Transverse colon (tissue), 4 donors: ENCODE data around the gene TXNDC12. TPM values are rescaled to one million over a fixed set of nuclear protein-coding genes. Genes with fewer than 3 reads are reported as not detected.
"Not testable (repeated sequence)": the region's sequence is repeated elsewhere in the genome, so short reads cannot be mapped to it uniquely, and the experiment has no call there.

Experiments used
- DNase-seq: peaks from one replicate; pipeline ENCODE4 v3.0.0-alpha.2; 2019
- H3K27ac ChIP-seq, 4 donors: fragments of 200-600 bp; sonication (generic); 2 replicates each; pipeline ENCODE4 v1.5.1; 2016 to 2018; ENCODE audit warnings: inconsistent platforms in 4 of 4
- H3K27me3 ChIP-seq: fragments of 200-600 bp; sonication (generic); 2 replicates; pipeline ENCODE4 v1.5.1; 2017; ENCODE audit warnings: inconsistent platforms
- H3K36me3 ChIP-seq, 4 donors: fragments of 200-600 bp; sonication (generic); 2 replicates each; pipeline ENCODE4 v1.5.1; 2017 to 2019; ENCODE audit warnings: inconsistent platforms in 4 of 4
- H3K4me1 ChIP-seq, 4 donors: fragments of 200-600 bp; sonication (generic); 2 replicates each; pipeline ENCODE4 v1.5.1; 2017 to 2020; ENCODE audit warnings: inconsistent platforms in 4 of 4
- H3K4me3 ChIP-seq, 4 donors: fragments of 200-600 bp; sonication (generic); 1 replicate in 1 of 4; 2 replicates in 3 of 4; pipeline versions ENCODE4 v1.5.1 to v1.6.1; 2017 to 2019; ENCODE audit warnings: inconsistent platforms in 4 of 4
- H3K9me3 ChIP-seq, 2 donors: fragments of 200-600 bp; sonication (generic); 2 replicates each; pipeline ENCODE4 v1.5.1; 2017 to 2019; ENCODE audit warnings: inconsistent platforms in 2 of 2
- CTCF ChIP-seq, 5 experiments: fragments of 200-600 bp in 3 of 5; fragments of 450-650 bp in 2 of 5; sonication (generic) in 3 of 5; IDR thresholded peaks; 1 replicate in 2 of 5; 2 replicates in 3 of 5; pipeline ENCODE4 v1.5.1; 2016 to 2017; ENCODE audit warnings: antibody characterized with exemption in 5 of 5, inconsistent platforms in 3 of 5, mild to moderate bottlenecking in 2 of 5, moderate library complexity in 1 of 5
- EP300 ChIP-seq: sonication (generic); formaldehyde crosslinking; IDR thresholded peaks from one replicate; pipeline ENCODE4 v1.6.1; 2017; ENCODE audit warnings: antibody characterized with exemption, low read depth
- POLR2A ChIP-seq: fragments of 450-650 bp; IDR thresholded peaks from one replicate; pipeline ENCODE4 v1.6.1; 2016; ENCODE audit warnings: antibody characterized with exemption, mild to moderate bottlenecking, moderate library complexity
- POLR2AphosphoS5 ChIP-seq, 3 donors: sonication (generic); formaldehyde crosslinking; IDR thresholded peaks; one replicate each; pipeline ENCODE4 v1.6.1; 2016; ENCODE audit warnings: antibody characterized with exemption in 3 of 3
- WGBS, 2 donors: methylation state at CpG; one replicate each; pipeline ENCODE4 v1.1.5; 2018; ENCODE audit warnings: low coverage in 1 of 2; 5-methylcytosine and 5-hydroxymethylcytosine counted together
- in situ Hi-C, 4 donors: fragments of 200-750 bp; cut with MboI; loops; one replicate each; pipeline versions ENCODE4 v1.15.0 to v1.15.1; 2017; ENCODE audit warnings: low sequenced_read_pairs in 3 of 4, low pct_ligation_motif_present in 1 of 4, low pct_unique_long_range_greater_than_20kb in 1 of 4
- intact Hi-C: fragments of 100-400 bp; cut with DNase I; formaldehyde crosslinking; loops from one replicate; pipeline ENCODE4 v1.15.1; 2023; ENCODE audit warnings: low total_unique reads
- total RNA-seq, 4 donors: library from RNA; depleted of rRNA; stranded (reverse); fragments of >200 nt; gene quantifications; one replicate each; pipeline ENCODE4 v1.1.0, GENCODE V29; 2016

Gene TXNDC12
- total RNA-seq, 4 donors from 2014 or later = 31.4 to 103 (median 35.0) TPM

GRCh38 chr1:52080014-52080415, 25.0 kb upstream of the TXNDC12 start:
- 53 to 68% methylated on average over 2 to 3 of the region's 3 CpGs for WGBS, 2 donors
- H3K4me3 ChIP-seq = no peak overlapping the region
- peaks cover 0 to 10% (median 7%) of the 10 kb centered on the region in 4 donors for H3K4me1 ChIP-seq
- in situ Hi-C loops = no loop called here
- H3K27ac ChIP-seq = peak overlapping the region; percentile 44 to 77 (median 55)
- no peaks in the 10 kb centered on the region for H3K36me3 ChIP-seq
- intact Hi-C loops = no loop called here
- TF ChIP-seq CTCF (IDR thresholded peaks at IDR 0.05) = no peak
- no peak for TF ChIP-seq POLR2A
- no peak for TF ChIP-seq POLR2AphosphoS5 (IDR thresholded peaks at IDR 0.05)
- no peak for TF ChIP-seq EP300
- DNase-seq = no peak
- H3K9me3 ChIP-seq = no peaks in the 10 kb centered on the region
- no peaks in the 10 kb centered on the region for H3K27me3 ChIP-seq

GRCh38 chr1:52077277-52077676, 22.3 kb upstream of the TXNDC12 start:
- intact Hi-C loops, DNase-seq, H3K27ac ChIP-seq, H3K9me3 ChIP-seq, H3K4me3 ChIP-seq, in situ Hi-C loops, H3K27me3 ChIP-seq, H3K36me3 ChIP-seq: not testable (repeated sequence)
- peaks cover 0 to 17% (median 7%) of the 10 kb centered on the region in 4 donors for H3K4me1 ChIP-seq
- 98% methylated on average over 6 of the region's 6 CpGs; no CpG with 5 or more reads in 1 of the 2 donors for WGBS, 2 donors

GRCh38 chr1:52072291-52072690, 17.3 kb upstream of the TXNDC12 start:
- TF ChIP-seq POLR2AphosphoS5 (IDR thresholded peaks at IDR 0.05) (no peak), POLR2A (no peak), CTCF (IDR thresholded peaks at IDR 0.05) (no peak), EP300 (no peak)

GRCh38 chr1:52070704-52071103, 15.7 kb upstream of the TXNDC12 start:
- H3K36me3 ChIP-seq = peaks cover 0 to 11% (median 6%) of the 10 kb centered on the region in 4 donors
- H3K27me3 ChIP-seq = no peaks in the 10 kb centered on the region
- H3K4me3 ChIP-seq = no peak overlapping the region
- no peak for DNase-seq
- no peaks in the 10 kb centered on the region for H3K9me3 ChIP-seq
- H3K27ac ChIP-seq = peak overlapping the region; percentile 41 to 73 (median 64)
- H3K4me1 ChIP-seq = peaks cover 0 to 34% (median 9%) of the 10 kb centered on the region in 4 donors
- intact Hi-C loops = no loop called here
- WGBS, 2 donors = 82% methylated on average over 4 of the region's 4 CpGs; no CpG with 5 or more reads in 1 of the 2 donors
- TF ChIP-seq EP300 (no peak), POLR2AphosphoS5 (IDR thresholded peaks at IDR 0.05) (no peak), CTCF (IDR thresholded peaks at IDR 0.05) (no peak), POLR2A (no peak)
- in situ Hi-C loops = no loop called here

More at GRCh38 chr1:52072291-52072690, 17.3 kb upstream of the TXNDC12 start:
- H3K27me3 ChIP-seq = no peaks in the 10 kb centered on the region
- intact Hi-C loops = no loop called here
- in situ Hi-C loops = no loop called here
- DNase-seq = no peak
- H3K4me1 ChIP-seq = peaks cover 0 to 34% (median 9%) of the 10 kb centered on the region in 4 donors
- H3K9me3 ChIP-seq = no peaks in the 10 kb centered on the region
- 80 to 93% methylated on average over 2 to 6 of the region's 6 CpGs for WGBS, 2 donors
- H3K4me3 ChIP-seq = no peak overlapping the region
- H3K36me3 ChIP-seq = no peaks in the 10 kb centered on the region
- H3K27ac ChIP-seq = no peak overlapping the region

- no peak for DNase-seq
- 85 to 88% methylated on average over 2 of the region's 2 CpGs for WGBS, 2 donors
- Histone ChIP-seq H3K4me1 (peaks cover 0 to 16% (median 11%) of the 10 kb centered on the region in 4 donors), H3K9me3 (no peaks in the 10 kb centered on the region), H3K4me3 (no peak overlapping the region), H3K27ac (no peak overlapping the region), H3K27me3 (no peaks in the 10 kb centered on the region), H3K36me3 (peaks cover 0 to 51% (median 16%) of the 10 kb centered on the region in 4 donors)
- TF ChIP-seq CTCF (IDR thresholded peaks at IDR 0.05) (no peak), EP300 (no peak), POLR2AphosphoS5 (IDR thresholded peaks at IDR 0.05) (no peak), POLR2A (no peak)
- intact Hi-C loops = no loop called here
- in situ Hi-C loops = no loop called here
Measured at GRCh38 chr1:52063192-52063591, 8.2 kb upstream of the TXNDC12 start.
